ENCODE results near the gene SMC2.

The SMC2 gene

GRCh38 chr9:104118916-104119315 lies 24.8 kb downstream of the SMC2 start:
- H3K9me3 ChIP-seq (ENCODE audit: control insufficient read depth, low read length) = no peaks in the 10 kb centered on the region
- no peaks in the 10 kb centered on the region for H3K27me3 ChIP-seq (ENCODE audit: control insufficient read depth, insufficient read depth, low read length)
- H3K4me3 ChIP-seq (ENCODE audit: low read length) = no peak overlapping the region
- H3K4me1 ChIP-seq (ENCODE audit: control insufficient read depth, insufficient read depth, low read length) = no peaks in the 10 kb centered on the region
- no peaks in the 10 kb centered on the region for H3K36me3 ChIP-seq (ENCODE audit: control insufficient read depth, insufficient read depth, low read length)
- no peak overlapping the region for H3K9ac ChIP-seq (ENCODE audit: low read length)

GRCh38 chr9:104121022-104121421 lies 26.9 kb downstream of the SMC2 start:
- no peaks in the 10 kb centered on the region for H3K27me3 ChIP-seq (ENCODE audit: control insufficient read depth, insufficient read depth, low read length)
- H3K4me1 ChIP-seq (ENCODE audit: control insufficient read depth, insufficient read depth, low read length) = no peaks in the 10 kb centered on the region
- no peaks in the 10 kb centered on the region for H3K36me3 ChIP-seq (ENCODE audit: control insufficient read depth, insufficient read depth, low read length)
- H3K9me3 ChIP-seq (ENCODE audit: control insufficient read depth, low read length) = no peaks in the 10 kb centered on the region
- H3K9ac ChIP-seq (ENCODE audit: low read length) = no peak overlapping the region
- H3K4me3 ChIP-seq (ENCODE audit: low read length) = no peak overlapping the region

- Histone ChIP-seq H3K4me3 (ENCODE audit: low read length) (no peak overlapping the region), H3K27me3 (ENCODE audit: control insufficient read depth, insufficient read depth, low read length) (no peaks in the 10 kb centered on the region), H3K9ac (ENCODE audit: low read length) (no peak overlapping the region), H3K36me3 (ENCODE audit: control insufficient read depth, insufficient read depth, low read length) (no peaks in the 10 kb centered on the region), H3K9me3 (ENCODE audit: control insufficient read depth, low read length) (no peaks in the 10 kb centered on the region), H3K4me1 (ENCODE audit: control insufficient read depth, insufficient read depth, low read length) (no peaks in the 10 kb centered on the region)
Observed at GRCh38 chr9:104138243-104138868, 44.2 kb downstream of the SMC2 start.

GRCh38 chr9:104142799-104143549 lies 48.9 kb downstream of the SMC2 start:
- Histone ChIP-seq H3K9me3 (ENCODE audit: control insufficient read depth, low read length) (no peaks in the 10 kb centered on the region), H3K9ac (ENCODE audit: low read length) (no peak overlapping the region), H3K27me3 (ENCODE audit: control insufficient read depth, insufficient read depth, low read length) (no peaks in the 10 kb centered on the region), H3K4me3 (ENCODE audit: low read length) (no peak overlapping the region), H3K36me3 (ENCODE audit: control insufficient read depth, insufficient read depth, low read length) (no peaks in the 10 kb centered on the region), H3K4me1 (ENCODE audit: control insufficient read depth, insufficient read depth, low read length) (no peaks in the 10 kb centered on the region)

- no peaks in the 10 kb centered on the region for H3K36me3 ChIP-seq (ENCODE audit: control insufficient read depth, insufficient read depth, low read length)
- H3K4me3 ChIP-seq (ENCODE audit: low read length) = no peak overlapping the region
- H3K9me3 ChIP-seq (ENCODE audit: control insufficient read depth, low read length) = no peaks in the 10 kb centered on the region
- H3K27me3 ChIP-seq (ENCODE audit: control insufficient read depth, insufficient read depth, low read length) = no peaks in the 10 kb centered on the region
- no peak overlapping the region for H3K9ac ChIP-seq (ENCODE audit: low read length)
- no peaks in the 10 kb centered on the region for H3K4me1 ChIP-seq (ENCODE audit: control insufficient read depth, insufficient read depth, low read length)
Observed at GRCh38 chr9:104143550-104143910, 49.4 kb downstream of the SMC2 start.

- H3K4me3 ChIP-seq (ENCODE audit: low read length) = no peak overlapping the region
- no peak overlapping the region for H3K9ac ChIP-seq (ENCODE audit: low read length)
- H3K4me1 ChIP-seq (ENCODE audit: control insufficient read depth, insufficient read depth, low read length) = no peaks in the 10 kb centered on the region
- H3K27me3 ChIP-seq (ENCODE audit: control insufficient read depth, insufficient read depth, low read length) = no peaks in the 10 kb centered on the region
- no peaks in the 10 kb centered on the region for H3K36me3 ChIP-seq (ENCODE audit: control insufficient read depth, insufficient read depth, low read length)
- no peaks in the 10 kb centered on the region for H3K9me3 ChIP-seq (ENCODE audit: control insufficient read depth, low read length)
Observed at GRCh38 chr9:104144336-104144735, 50.2 kb downstream of the SMC2 start.

GRCh38 chr9:104173067-104173466 lies 79.0 kb downstream of the SMC2 start:
- no peak overlapping the region for H3K9ac ChIP-seq (ENCODE audit: low read length)
- no peak overlapping the region for H3K4me3 ChIP-seq (ENCODE audit: low read length)
- H3K27me3 ChIP-seq (ENCODE audit: control insufficient read depth, insufficient read depth, low read length) = no peaks in the 10 kb centered on the region
- no peaks in the 10 kb centered on the region for H3K9me3 ChIP-seq (ENCODE audit: control insufficient read depth, low read length)
- H3K36me3 ChIP-seq (ENCODE audit: control insufficient read depth, insufficient read depth, low read length) = no peaks in the 10 kb centered on the region
- no peaks in the 10 kb centered on the region for H3K4me1 ChIP-seq (ENCODE audit: control insufficient read depth, insufficient read depth, low read length)

- no peaks in the 10 kb centered on the region for H3K4me1 ChIP-seq (ENCODE audit: control insufficient read depth, insufficient read depth, low read length)
- no peaks in the 10 kb centered on the region for H3K9me3 ChIP-seq (ENCODE audit: control insufficient read depth, low read length)
- no peak overlapping the region for H3K9ac ChIP-seq (ENCODE audit: low read length)
- no peaks in the 10 kb centered on the region for H3K36me3 ChIP-seq (ENCODE audit: control insufficient read depth, insufficient read depth, low read length)
- no peaks in the 10 kb centered on the region for H3K27me3 ChIP-seq (ENCODE audit: control insufficient read depth, insufficient read depth, low read length)
- no peak overlapping the region for H3K4me3 ChIP-seq (ENCODE audit: low read length)
Observed at GRCh38 chr9:104177003-104177611, 83.0 kb downstream of the SMC2 start.

GRCh38 chr9:104177676-104178075 lies 83.6 kb downstream of the SMC2 start:
- Histone ChIP-seq H3K9ac (ENCODE audit: low read length) (no peak overlapping the region), H3K9me3 (ENCODE audit: control insufficient read depth, low read length) (no peaks in the 10 kb centered on the region), H3K36me3 (ENCODE audit: control insufficient read depth, insufficient read depth, low read length) (no peaks in the 10 kb centered on the region), H3K27me3 (ENCODE audit: control insufficient read depth, insufficient read depth, low read length) (no peaks in the 10 kb centered on the region), H3K4me3 (ENCODE audit: low read length) (no peak overlapping the region), H3K4me1 (ENCODE audit: control insufficient read depth, insufficient read depth, low read length) (no peaks in the 10 kb centered on the region)
